Measurements from ENCODE around the gene HCFC1R1. TPM values are rescaled to one million over a fixed set of nuclear protein-coding genes. Genes with fewer than 3 reads are reported as not detected.
A peak's percentile ranks its signal among the peaks of the same experiment; 100 is the strongest.

The HCFC1R1 gene
- total and polyA plus RNA-seq, 2 of the 8 experiments (the other 6 are each of a cell fraction or from before 2014, with no cell fraction given) = 72.7 to 138 TPM

GRCh38 chr16:3038256-3038655 lies 14.5 kb upstream of the HCFC1R1 start (continued):
- TF ChIP-seq, protein P1, sequence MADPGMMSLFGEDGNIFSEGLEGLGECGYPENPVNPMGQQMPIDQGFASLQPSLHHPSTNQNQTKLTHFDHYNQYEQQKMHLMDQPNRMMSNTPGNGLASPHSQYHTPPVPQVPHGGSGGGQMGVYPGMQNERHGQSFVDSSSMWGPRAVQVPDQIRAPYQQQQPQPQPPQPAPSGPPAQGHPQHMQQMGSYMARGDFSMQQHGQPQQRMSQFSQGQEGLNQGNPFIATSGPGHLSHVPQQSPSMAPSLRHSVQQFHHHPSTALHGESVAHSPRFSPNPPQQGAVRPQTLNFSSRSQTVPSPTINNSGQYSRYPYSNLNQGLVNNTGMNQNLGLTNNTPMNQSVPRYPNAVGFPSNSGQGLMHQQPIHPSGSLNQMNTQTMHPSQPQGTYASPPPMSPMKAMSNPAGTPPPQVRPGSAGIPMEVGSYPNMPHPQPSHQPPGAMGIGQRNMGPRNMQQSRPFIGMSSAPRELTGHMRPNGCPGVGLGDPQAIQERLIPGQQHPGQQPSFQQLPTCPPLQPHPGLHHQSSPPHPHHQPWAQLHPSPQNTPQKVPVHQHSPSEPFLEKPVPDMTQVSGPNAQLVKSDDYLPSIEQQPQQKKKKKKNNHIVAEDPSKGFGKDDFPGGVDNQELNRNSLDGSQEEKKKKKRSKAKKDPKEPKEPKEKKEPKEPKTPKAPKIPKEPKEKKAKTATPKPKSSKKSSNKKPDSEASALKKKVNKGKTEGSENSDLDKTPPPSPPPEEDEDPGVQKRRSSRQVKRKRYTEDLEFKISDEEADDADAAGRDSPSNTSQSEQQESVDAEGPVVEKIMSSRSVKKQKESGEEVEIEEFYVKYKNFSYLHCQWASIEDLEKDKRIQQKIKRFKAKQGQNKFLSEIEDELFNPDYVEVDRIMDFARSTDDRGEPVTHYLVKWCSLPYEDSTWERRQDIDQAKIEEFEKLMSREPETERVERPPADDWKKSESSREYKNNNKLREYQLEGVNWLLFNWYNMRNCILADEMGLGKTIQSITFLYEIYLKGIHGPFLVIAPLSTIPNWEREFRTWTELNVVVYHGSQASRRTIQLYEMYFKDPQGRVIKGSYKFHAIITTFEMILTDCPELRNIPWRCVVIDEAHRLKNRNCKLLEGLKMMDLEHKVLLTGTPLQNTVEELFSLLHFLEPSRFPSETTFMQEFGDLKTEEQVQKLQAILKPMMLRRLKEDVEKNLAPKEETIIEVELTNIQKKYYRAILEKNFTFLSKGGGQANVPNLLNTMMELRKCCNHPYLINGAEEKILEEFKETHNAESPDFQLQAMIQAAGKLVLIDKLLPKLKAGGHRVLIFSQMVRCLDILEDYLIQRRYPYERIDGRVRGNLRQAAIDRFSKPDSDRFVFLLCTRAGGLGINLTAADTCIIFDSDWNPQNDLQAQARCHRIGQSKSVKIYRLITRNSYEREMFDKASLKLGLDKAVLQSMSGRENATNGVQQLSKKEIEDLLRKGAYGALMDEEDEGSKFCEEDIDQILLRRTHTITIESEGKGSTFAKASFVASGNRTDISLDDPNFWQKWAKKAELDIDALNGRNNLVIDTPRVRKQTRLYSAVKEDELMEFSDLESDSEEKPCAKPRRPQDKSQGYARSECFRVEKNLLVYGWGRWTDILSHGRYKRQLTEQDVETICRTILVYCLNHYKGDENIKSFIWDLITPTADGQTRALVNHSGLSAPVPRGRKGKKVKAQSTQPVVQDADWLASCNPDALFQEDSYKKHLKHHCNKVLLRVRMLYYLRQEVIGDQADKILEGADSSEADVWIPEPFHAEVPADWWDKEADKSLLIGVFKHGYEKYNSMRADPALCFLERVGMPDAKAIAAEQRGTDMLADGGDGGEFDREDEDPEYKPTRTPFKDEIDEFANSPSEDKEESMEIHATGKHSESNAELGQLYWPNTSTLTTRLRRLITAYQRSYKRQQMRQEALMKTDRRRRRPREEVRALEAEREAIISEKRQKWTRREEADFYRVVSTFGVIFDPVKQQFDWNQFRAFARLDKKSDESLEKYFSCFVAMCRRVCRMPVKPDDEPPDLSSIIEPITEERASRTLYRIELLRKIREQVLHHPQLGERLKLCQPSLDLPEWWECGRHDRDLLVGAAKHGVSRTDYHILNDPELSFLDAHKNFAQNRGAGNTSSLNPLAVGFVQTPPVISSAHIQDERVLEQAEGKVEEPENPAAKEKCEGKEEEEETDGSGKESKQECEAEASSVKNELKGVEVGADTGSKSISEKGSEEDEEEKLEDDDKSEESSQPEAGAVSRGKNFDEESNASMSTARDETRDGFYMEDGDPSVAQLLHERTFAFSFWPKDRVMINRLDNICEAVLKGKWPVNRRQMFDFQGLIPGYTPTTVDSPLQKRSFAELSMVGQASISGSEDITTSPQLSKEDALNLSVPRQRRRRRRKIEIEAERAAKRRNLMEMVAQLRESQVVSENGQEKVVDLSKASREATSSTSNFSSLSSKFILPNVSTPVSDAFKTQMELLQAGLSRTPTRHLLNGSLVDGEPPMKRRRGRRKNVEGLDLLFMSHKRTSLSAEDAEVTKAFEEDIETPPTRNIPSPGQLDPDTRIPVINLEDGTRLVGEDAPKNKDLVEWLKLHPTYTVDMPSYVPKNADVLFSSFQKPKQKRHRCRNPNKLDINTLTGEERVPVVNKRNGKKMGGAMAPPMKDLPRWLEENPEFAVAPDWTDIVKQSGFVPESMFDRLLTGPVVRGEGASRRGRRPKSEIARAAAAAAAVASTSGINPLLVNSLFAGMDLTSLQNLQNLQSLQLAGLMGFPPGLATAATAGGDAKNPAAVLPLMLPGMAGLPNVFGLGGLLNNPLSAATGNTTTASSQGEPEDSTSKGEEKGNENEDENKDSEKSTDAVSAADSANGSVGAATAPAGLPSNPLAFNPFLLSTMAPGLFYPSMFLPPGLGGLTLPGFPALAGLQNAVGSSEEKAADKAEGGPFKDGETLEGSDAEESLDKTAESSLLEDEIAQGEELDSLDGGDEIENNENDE (IDR thresholded peaks at IDR 0.05; ENCODE audit: insufficient replicate concordance, low read length) = no peak
- TF ChIP-seq ATF2 (IDR thresholded peaks at IDR 0.05; ENCODE audit: low read length) = peak; percentile 81; the same call in 1 of the 2 replicates
- TF ChIP-seq, protein P2, sequence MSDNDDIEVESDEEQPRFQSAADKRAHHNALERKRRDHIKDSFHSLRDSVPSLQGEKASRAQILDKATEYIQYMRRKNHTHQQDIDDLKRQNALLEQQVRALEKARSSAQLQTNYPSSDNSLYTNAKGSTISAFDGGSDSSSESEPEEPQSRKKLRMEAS (IDR thresholded peaks at IDR 0.05) = peak; percentile 20
- TF ChIP-seq SP4 (IDR thresholded peaks at IDR 0.05; ENCODE audit: low read length) = no peak
- peak; percentile 84 for TF ChIP-seq ATF3 (IDR thresholded peaks at IDR 0.05; ENCODE audit: insufficient read depth, low read depth, low read length)
- 0 out of 2 replicates have a peak, but pooled peaks have one; percentile 25 for TF ChIP-seq E2F6 (IDR thresholded peaks at IDR 0.05)
- TF ChIP-seq JUND (IDR thresholded peaks at IDR 0.05; ENCODE audit: low read length) = peak; percentile 82
- no peak for TF ChIP-seq FOSL1 (IDR thresholded peaks at IDR 0.05; ENCODE audit: insufficient read depth, low read depth, low read length)

Measured in H1 (cell line).